ENCODE results near the gene SFXN2.
"Not testable (repeated sequence)": the region's sequence is repeated elsewhere in the genome, so short reads cannot be mapped to it uniquely, and the experiment has no call there.

The SFXN2 gene

GRCh38 chr10:102714621-102715455 lies at the start of gene SFXN2:
TSS of gene SFXN2 (plus strand) at chr10:102714636. CDS start at chr10:102726637, 12,001 bp downstream.
- peak in 1 of 2 donors; percentile 27 for DNase-seq (ENCODE audit: low read depth in 2 of 2)

GRCh38 chr10:102665904-102666509 lies 48.4 kb upstream of the SFXN2 start:
- DNase-seq (ENCODE audit: low read depth in 2 of 2) = no peak

- DNase-seq (ENCODE audit: low read depth in 2 of 2) = not testable (repeated sequence)
Observed at GRCh38 chr10:102667411-102667810, 47.0 kb upstream of the SFXN2 start.

GRCh38 chr10:102668326-102669107 lies 45.9 kb upstream of the SFXN2 start:
- DNase-seq (ENCODE audit: low read depth in 2 of 2) = no peak

GRCh38 chr10:102669206-102670064 lies 45.0 kb upstream of the SFXN2 start:
- no peak for DNase-seq (ENCODE audit: low read depth in 2 of 2)

- DNase-seq (ENCODE audit: low read depth in 2 of 2) = no peak
Observed at GRCh38 chr10:102670065-102670670, 44.3 kb upstream of the SFXN2 start.

GRCh38 chr10:102670871-102671434 lies 43.5 kb upstream of the SFXN2 start:
- DNase-seq (ENCODE audit: low read depth in 2 of 2) = no peak

- DNase-seq (ENCODE audit: low read depth in 2 of 2) = no peak
Observed at GRCh38 chr10:102673236-102673818, 41.1 kb upstream of the SFXN2 start.

GRCh38 chr10:102673819-102674511 lies 40.5 kb upstream of the SFXN2 start:
- DNase-seq (ENCODE audit: low read depth in 2 of 2) = peak; percentile 31 to 36

- no peak for DNase-seq (ENCODE audit: low read depth in 2 of 2)
Observed at GRCh38 chr10:102674566-102674965, 39.9 kb upstream of the SFXN2 start.

- no peak for DNase-seq (ENCODE audit: low read depth in 2 of 2)
Observed at GRCh38 chr10:102675011-102675665, 39.3 kb upstream of the SFXN2 start.

GRCh38 chr10:102675666-102676533 lies 38.5 kb upstream of the SFXN2 start:
- DNase-seq (ENCODE audit: low read depth in 2 of 2) = no peak

- no peak for DNase-seq (ENCODE audit: low read depth in 2 of 2)
Observed at GRCh38 chr10:102676534-102677315, 37.7 kb upstream of the SFXN2 start.

- DNase-seq (ENCODE audit: low read depth in 2 of 2) = no peak
Observed at GRCh38 chr10:102677331-102678067, 36.9 kb upstream of the SFXN2 start.

- DNase-seq (ENCODE audit: low read depth in 2 of 2) = no peak
Observed at GRCh38 chr10:102678068-102678400, 36.4 kb upstream of the SFXN2 start.

- no peak for DNase-seq (ENCODE audit: low read depth in 2 of 2)
Observed at GRCh38 chr10:102678842-102679289, 35.6 kb upstream of the SFXN2 start.

GRCh38 chr10:102679596-102679995 lies 34.8 kb upstream of the SFXN2 start:
- DNase-seq (ENCODE audit: low read depth in 2 of 2) = no peak
